WTC11 (cell line): ENCODE data around the gene NLRP7. TPM values are rescaled to one million over a fixed set of nuclear protein-coding genes. Genes with fewer than 3 reads are reported as not detected.
"Not testable (repeated sequence)": the region's sequence is repeated elsewhere in the genome, so short reads cannot be mapped to it uniquely, and the experiment has no call there.

ENCODE experiments used
- ATAC-seq: fragments of 200-7000 bp; cut with Tn5 transposase; 2 replicates; pipeline ENCODE4 v1.10.0; 2021; ENCODE audit warnings: mild to moderate bottlenecking, moderate library complexity
- CTCF ChIA-PET: fragments of 300-600 bp; sonication (Branson Sonifier 250); formaldehyde crosslinking; loops from one replicate; lab custom pipeline; 2021; ENCODE audit warnings: antibody characterized with exemption; lab: Charles Lee
- POLR2A ChIA-PET: fragments of 350-600 bp; sonication (Branson Sonifier 250); formaldehyde crosslinking; loops from one replicate; lab custom pipeline; 2021; ENCODE audit warnings: antibody characterized with exemption; lab: Charles Lee
- DNase-seq: peaks from one replicate; pipeline ENCODE4 v3.0.0; 2021; ENCODE audit warnings: low spot score
- H3K27ac Mint-ChIP-seq: 2 replicates; pipeline ENCODE4 v1.8.0; 2021; ENCODE audit warnings: mixed read lengths
- H3K27me3 Mint-ChIP-seq: 2 replicates; pipeline ENCODE4 v1.8.0; 2021; ENCODE audit warnings: low read depth, mild to moderate bottlenecking, moderate library complexity, mixed read lengths
- H3K36me3 Mint-ChIP-seq: 2 replicates; pipeline ENCODE4 v1.8.0; 2021; ENCODE audit warnings: mixed read lengths
- H3K4me1 Mint-ChIP-seq: 2 replicates; pipeline ENCODE4 v1.8.0; 2022; ENCODE audit warnings: mixed read lengths
- H3K4me3 Mint-ChIP-seq: 2 replicates; pipeline ENCODE4 v1.8.0; 2021; ENCODE audit warnings: mild to moderate bottlenecking, moderate library complexity, mixed read lengths
- H3K9me3 Mint-ChIP-seq: 2 replicates; pipeline ENCODE4 v1.8.0; 2021; ENCODE audit warnings: mixed read lengths
- FOXK1 ChIP-seq: sonication (generic); formaldehyde crosslinking; IDR thresholded peaks from 2 replicates; pipeline ENCODE4 v1.8.0; 2022; ENCODE audit warnings: mild to moderate bottlenecking, moderate library complexity, missing genetic modification reagents
- IRF2 ChIP-seq: sonication (generic); formaldehyde crosslinking; IDR thresholded peaks from 2 replicates; pipeline ENCODE4 v1.8.0; 2022; ENCODE audit warnings: low read depth, missing genetic modification reagents, borderline replicate concordance
- MYBL2 ChIP-seq: sonication (generic); formaldehyde crosslinking; IDR thresholded peaks from 2 replicates; pipeline ENCODE4 v1.8.1; 2023; ENCODE audit warnings: mild to moderate bottlenecking, moderate library complexity, missing genetic modification reagents
- NFATC4 ChIP-seq: fragments of 250-450 bp; sonication (Bioruptor Pico); IDR thresholded peaks from 2 replicates; pipeline ENCODE4 v1.9.0; 2021; ENCODE audit warnings: mild to moderate bottlenecking
- TCF7 ChIP-seq: sonication (generic); formaldehyde crosslinking; IDR thresholded peaks from 2 replicates; pipeline ENCODE4 v1.8.0; 2022; ENCODE audit warnings: mild to moderate bottlenecking, low read depth, missing genetic modification reagents, moderate library complexity
- TEAD4 ChIP-seq: sonication (generic); formaldehyde crosslinking; IDR thresholded peaks from 2 replicates; pipeline ENCODE4 v1.8.0; 2022; ENCODE audit warnings: mild to moderate bottlenecking, missing genetic modification reagents
- ZBTB21 ChIP-seq: sonication (generic); formaldehyde crosslinking; IDR thresholded peaks from 2 replicates; pipeline ENCODE4 v1.8.1; 2023; ENCODE audit warnings: mild to moderate bottlenecking, missing genetic modification reagents, borderline replicate concordance
- ZNF121 ChIP-seq: sonication (generic); formaldehyde crosslinking; IDR thresholded peaks from 2 replicates; pipeline ENCODE4 v1.8.0; 2023; ENCODE audit warnings: missing genetic modification reagents
- ZNF219 ChIP-seq: sonication (generic); formaldehyde crosslinking; IDR thresholded peaks from 2 replicates; pipeline ENCODE4 v1.8.0; 2023; ENCODE audit warnings: missing genetic modification reagents, mild to moderate bottlenecking, borderline replicate concordance
- ZNF263 ChIP-seq: sonication (generic); formaldehyde crosslinking; IDR thresholded peaks from 2 replicates; pipeline ENCODE4 v1.8.1; 2022; ENCODE audit warnings: low read depth, mild to moderate bottlenecking, moderate library complexity, missing genetic modification reagents
- total RNA-seq: library from RNA; stranded (reverse); gene quantifications from 3 replicates; pipeline ENCODE4 v1.2.3, GENCODE V29; 2021
- TF ChIP-seq, protein P1 (sequence below): sonication (generic); formaldehyde crosslinking; IDR thresholded peaks from 2 replicates; pipeline ENCODE4 v1.8.1; 2022; ENCODE audit warnings: low read depth, mild to moderate bottlenecking, moderate library complexity, missing genetic modification reagents, borderline replicate concordance
- TF ChIP-seq, protein P2 (sequence below): fragments of 250-450 bp; sonication (Bioruptor Pico); conservative IDR thresholded peaks from 2 replicates; pipeline ENCODE4 v1.9.0; 2021; ENCODE audit warnings: mild to moderate bottlenecking
- TF ChIP-seq, protein P3 (sequence below): sonication (generic); formaldehyde crosslinking; IDR thresholded peaks from 2 replicates; pipeline ENCODE4 v1.8.1; 2023; ENCODE audit warnings: mild to moderate bottlenecking, missing genetic modification reagents, borderline replicate concordance

NLRP7 gene
- total RNA-seq, 1 experiment from 2014 or later: 6.8 TPM

DNA sequence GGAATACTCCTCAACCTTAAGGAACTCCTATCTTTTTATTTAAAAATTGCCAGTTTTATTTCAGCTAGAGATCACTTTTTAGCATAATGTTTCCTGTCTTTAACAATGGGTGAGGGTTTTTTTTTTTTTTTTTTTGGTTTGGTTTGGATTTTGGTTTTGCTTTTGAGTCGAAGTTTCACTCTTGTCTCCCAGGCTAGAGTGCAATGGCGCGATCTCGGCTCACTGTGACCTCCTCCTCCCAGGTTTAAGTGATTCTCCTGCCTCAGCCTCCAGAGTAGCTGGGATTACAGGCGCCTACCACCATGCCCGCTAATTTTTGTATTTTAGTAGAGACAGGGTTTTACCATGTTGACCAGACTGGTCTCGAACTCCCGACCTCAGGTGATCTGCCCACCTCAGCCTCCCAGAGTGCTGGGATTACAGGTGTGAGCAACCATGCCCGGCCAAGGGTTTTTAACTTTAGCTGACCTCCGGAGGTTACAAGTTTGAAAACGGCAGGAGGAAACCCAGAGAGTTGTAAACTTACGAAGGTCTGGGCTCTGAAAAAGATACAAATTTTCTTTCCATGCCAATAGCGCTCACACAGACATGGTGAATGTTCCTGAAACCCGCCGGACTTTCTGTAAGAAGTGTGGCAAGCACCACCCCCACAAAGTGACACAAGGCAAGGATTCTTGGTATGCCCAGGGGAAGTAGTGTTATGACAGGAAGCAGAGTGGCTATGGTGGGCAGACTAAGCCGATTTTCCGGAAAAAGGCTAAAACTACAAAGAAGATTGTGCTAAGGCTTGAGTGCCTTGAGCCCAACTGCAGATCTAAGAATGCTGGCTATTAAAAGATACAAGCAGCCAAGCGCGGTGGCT is 26.1 kb upstream of the NLRP7 start:
- POLR2A ChIA-PET, DNase-seq, H3K9me3 Mint-ChIP-seq, H3K4me1 Mint-ChIP-seq, H3K36me3 Mint-ChIP-seq, H3K27me3 Mint-ChIP-seq, H3K27ac Mint-ChIP-seq, ATAC-seq, H3K4me3 Mint-ChIP-seq: not testable (repeated sequence)
- CTCF ChIA-PET: interaction anchor here (0.6 to 1.5 kb wide), 3 partner anchors 26 to 92 kb away, joined by 3 to 10 read pairs (median 3); no protein-coding TSS in a partner anchor

DNA sequence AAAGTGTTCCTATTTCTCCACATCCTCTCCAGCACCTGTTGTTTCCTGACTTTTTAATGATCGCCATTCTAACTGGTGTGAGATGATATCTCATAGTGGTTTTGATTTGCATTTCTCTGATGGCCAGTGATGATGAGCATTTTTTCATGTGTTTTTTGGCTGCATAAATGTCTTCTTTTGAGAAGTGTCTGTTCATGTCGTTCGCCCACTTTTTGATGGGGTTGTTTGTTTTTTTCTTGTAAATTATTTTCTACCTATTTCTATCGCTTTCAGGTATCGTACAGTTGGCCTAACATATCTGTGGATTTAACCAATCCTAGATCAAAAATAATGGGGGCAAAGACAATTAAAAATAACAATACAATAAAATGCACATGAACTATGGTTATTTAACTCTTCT is 24.1 kb upstream of the NLRP7 start:
- DNase-seq, H3K4me3 Mint-ChIP-seq, POLR2A ChIA-PET, H3K9me3 Mint-ChIP-seq, CTCF ChIA-PET, H3K36me3 Mint-ChIP-seq, H3K4me1 Mint-ChIP-seq, H3K27ac Mint-ChIP-seq, H3K27me3 Mint-ChIP-seq, ATAC-seq: not testable (repeated sequence)

DNA sequence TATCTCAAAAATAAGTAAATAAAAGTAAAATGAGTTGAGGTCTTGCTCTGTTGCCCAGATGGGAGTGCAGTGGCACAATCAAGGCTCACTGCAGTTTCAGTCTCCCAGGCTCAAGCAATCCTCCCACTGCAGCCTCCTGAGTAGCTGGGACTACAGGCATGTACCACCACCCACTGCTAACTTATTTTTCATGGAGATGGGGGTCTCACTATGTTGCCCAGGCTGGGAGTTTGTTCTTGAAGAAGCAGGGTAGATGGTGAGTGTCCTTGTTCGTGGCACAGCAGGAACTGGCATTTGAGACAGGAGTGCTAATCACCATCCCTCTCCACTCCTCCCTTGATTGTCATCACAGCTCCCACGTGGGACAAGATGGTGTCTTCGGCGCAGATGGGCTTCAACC is 22.3 kb upstream of the NLRP7 start:
- ChIA-PET CTCF (interaction anchor here (1.3 kb wide), 1 partner anchor 88 kb away, joined by 3 read pairs; no protein-coding TSS in a partner anchor), POLR2A (interaction anchor here (0.5 to 1.2 kb wide), 2 partner anchors 10 to 320 kb away, joined by 3 to 4 read pairs; no protein-coding TSS in a partner anchor)
- H3K4me1 Mint-ChIP-seq: 0 out of 2 replicates have a peak, but pooled peaks cover 6% of the 10 kb centered on the region
- H3K27me3 Mint-ChIP-seq: no peaks in the 10 kb centered on the region; the same call in 1 of the 2 replicates
- H3K9me3 Mint-ChIP-seq: peaks cover 3% of the 10 kb centered on the region; the same call in 1 of the 2 replicates
- no peak overlapping the region for H3K4me3 Mint-ChIP-seq
- no peak for DNase-seq
- H3K27ac Mint-ChIP-seq: no peak overlapping the region
- ATAC-seq: no peak
- peak; percentile 85 for TF ChIP-seq ZNF121 (CRISPR knock-in tag)
- no peak for TF ChIP-seq TEAD4 (CRISPR knock-in tag)
- TF ChIP-seq, protein P1, sequence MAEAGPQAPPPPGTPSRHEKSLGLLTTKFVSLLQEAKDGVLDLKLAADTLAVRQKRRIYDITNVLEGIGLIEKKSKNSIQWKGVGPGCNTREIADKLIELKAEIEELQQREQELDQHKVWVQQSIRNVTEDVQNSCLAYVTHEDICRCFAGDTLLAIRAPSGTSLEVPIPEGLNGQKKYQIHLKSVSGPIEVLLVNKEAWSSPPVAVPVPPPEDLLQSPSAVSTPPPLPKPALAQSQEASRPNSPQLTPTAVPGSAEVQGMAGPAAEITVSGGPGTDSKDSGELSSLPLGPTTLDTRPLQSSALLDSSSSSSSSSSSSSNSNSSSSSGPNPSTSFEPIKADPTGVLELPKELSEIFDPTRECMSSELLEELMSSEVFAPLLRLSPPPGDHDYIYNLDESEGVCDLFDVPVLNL (CRISPR knock-in tag): no peak
- TF ChIP-seq, protein P2, sequence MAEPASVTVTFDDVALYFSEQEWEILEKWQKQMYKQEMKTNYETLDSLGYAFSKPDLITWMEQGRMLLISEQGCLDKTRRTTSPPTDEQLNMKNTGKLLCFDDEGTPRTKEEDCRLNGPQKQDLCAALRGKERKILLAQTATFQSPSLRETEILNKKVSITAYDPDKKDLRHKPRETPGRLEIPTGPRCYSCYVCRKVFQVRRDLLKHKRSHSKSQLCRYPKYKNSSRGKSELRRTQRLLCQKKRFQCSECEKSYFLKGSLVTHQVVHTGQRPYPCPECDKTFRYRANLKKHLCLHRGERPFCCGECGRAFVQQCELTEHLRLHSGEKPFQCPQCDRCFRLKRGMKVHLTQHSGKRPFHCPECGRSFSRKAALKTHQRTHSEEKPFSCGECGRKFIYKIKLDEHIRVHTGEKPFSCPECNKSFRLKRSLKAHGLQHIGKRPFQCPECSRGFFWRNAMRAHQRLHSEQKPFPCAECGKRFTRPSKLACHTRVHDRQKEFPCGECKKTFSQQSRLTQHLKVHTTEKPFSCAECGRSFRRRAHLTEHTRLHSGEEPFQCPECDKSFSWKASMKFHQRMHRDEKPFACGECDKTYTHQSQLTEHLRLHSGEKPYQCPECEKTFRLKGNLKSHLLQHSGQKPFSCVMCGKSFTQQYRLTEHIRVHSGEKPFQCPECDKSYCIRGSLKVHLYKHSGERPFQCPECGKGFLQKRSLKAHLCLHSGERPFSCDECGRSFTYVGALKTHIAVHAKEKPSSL (CRISPR knock-in tag): no peak
- no peaks in the 10 kb centered on the region; the same call in 1 of the 2 replicates for H3K36me3 Mint-ChIP-seq

DNA sequence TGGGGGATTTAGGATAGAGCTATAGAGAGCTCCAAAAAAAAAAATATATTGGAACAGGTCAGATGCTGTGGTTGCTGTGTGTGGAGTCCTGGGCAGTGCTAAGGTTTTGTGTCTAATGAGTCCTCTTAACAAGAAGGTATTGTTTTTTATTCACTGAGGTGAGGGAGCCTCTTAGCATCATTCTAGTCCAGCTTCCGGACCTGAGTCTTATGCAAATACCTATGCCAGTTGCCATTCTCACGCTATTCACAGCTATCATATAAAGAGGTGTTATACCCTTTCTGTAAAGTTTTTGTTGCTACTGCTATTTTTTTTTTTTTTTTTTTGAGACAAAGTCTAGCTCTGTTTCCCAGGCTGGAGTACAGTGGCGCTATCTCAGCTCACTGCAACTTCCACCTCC is 20.3 kb upstream of the NLRP7 start:
- POLR2A ChIA-PET: interaction anchor here (0.7 kb wide), 2 partner anchors 82 to 369 kb away, joined by 3 to 5 read pairs; no protein-coding TSS in a partner anchor
- no peaks in the 10 kb centered on the region for H3K4me1 Mint-ChIP-seq
- no peak for ATAC-seq
- TF ChIP-seq NFATC4: no peak
- no peak for TF ChIP-seq TCF7 (CRISPR knock-in tag)
- no peak for TF ChIP-seq MYBL2 (CRISPR knock-in tag)
- TF ChIP-seq ZBTB21: no peak
- TF ChIP-seq, protein P3, sequence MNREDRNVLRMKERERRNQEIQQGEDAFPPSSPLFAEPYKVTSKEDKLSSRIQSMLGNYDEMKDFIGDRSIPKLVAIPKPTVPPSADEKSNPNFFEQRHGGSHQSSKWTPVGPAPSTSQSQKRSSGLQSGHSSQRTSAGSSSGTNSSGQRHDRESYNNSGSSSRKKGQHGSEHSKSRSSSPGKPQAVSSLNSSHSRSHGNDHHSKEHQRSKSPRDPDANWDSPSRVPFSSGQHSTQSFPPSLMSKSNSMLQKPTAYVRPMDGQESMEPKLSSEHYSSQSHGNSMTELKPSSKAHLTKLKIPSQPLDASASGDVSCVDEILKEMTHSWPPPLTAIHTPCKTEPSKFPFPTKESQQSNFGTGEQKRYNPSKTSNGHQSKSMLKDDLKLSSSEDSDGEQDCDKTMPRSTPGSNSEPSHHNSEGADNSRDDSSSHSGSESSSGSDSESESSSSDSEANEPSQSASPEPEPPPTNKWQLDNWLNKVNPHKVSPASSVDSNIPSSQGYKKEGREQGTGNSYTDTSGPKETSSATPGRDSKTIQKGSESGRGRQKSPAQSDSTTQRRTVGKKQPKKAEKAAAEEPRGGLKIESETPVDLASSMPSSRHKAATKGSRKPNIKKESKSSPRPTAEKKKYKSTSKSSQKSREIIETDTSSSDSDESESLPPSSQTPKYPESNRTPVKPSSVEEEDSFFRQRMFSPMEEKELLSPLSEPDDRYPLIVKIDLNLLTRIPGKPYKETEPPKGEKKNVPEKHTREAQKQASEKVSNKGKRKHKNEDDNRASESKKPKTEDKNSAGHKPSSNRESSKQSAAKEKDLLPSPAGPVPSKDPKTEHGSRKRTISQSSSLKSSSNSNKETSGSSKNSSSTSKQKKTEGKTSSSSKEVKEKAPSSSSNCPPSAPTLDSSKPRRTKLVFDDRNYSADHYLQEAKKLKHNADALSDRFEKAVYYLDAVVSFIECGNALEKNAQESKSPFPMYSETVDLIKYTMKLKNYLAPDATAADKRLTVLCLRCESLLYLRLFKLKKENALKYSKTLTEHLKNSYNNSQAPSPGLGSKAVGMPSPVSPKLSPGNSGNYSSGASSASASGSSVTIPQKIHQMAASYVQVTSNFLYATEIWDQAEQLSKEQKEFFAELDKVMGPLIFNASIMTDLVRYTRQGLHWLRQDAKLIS (CRISPR knock-in tag): no peak
- no peak for TF ChIP-seq FOXK1 (CRISPR knock-in tag)
- no peak for TF ChIP-seq IRF2 (CRISPR knock-in tag)
- no peak for TF ChIP-seq ZNF263
- TF ChIP-seq, protein P2 (CRISPR knock-in tag): no peak
- TF ChIP-seq, protein P1 (CRISPR knock-in tag): no peak
- no peak for TF ChIP-seq ZNF219 (CRISPR knock-in tag)
- TF ChIP-seq, all 79 proteins: peak for 0
- CTCF ChIA-PET: interaction anchor here (0.7 to 1.3 kb wide), 2 partner anchors 86 to 1772 kb away, joined by 3 to 7 read pairs; no protein-coding TSS in a partner anchor
- no peak overlapping the region for H3K4me3 Mint-ChIP-seq
- H3K27ac Mint-ChIP-seq: no peak overlapping the region
- H3K27me3 Mint-ChIP-seq: no peaks in the 10 kb centered on the region; the same call in 1 of the 2 replicates
- peaks cover 3% of the 10 kb centered on the region; the same call in 1 of the 2 replicates for H3K9me3 Mint-ChIP-seq
- no peak for DNase-seq
- H3K36me3 Mint-ChIP-seq: no peaks in the 10 kb centered on the region; the same call in 1 of the 2 replicates
